GM12864 (cell line): ENCODE results near the gene ARTN.

Experiments used
- DNase-seq: peaks from one replicate; pipeline ENCODE4 v3.0.0-alpha.2; 2011; ENCODE audit warnings: low read depth
- H3K4me3 ChIP-seq: 2 replicates; pipeline ENCODE4 v1.5.1; 2011; ENCODE audit warnings: mild to moderate bottlenecking, low read depth, low read length, control low read depth
- TF ChIP-seq, protein P1 (sequence below): IDR thresholded peaks from 2 replicates; pipeline ENCODE4 v1.5.1; 2011; ENCODE audit warnings: low read depth, mild to moderate bottlenecking, moderate library complexity, low read length, control low read depth, inconsistent platforms; ENCODE audit errors: missing control alignments

Gene ARTN

DNA sequence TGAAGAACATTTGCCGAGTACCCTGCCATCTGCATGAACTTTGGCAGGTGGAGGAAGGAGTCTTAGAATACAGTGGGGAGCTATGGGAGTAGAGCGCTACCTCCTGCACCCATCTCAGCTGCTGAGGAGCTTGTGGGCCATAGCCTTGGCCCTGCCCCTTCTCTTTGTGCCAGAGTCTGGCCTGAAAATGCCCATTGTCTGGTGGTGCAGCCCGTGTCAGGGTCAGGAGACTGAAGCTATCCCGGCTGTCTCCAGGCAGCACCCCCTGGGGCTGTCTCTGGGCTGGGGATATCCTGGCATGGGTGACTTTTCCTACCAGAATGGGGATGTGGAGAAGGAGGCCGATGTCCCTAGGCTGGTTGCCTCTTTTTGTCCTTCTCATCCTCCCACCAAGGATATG is 20.4 kb downstream of the ARTN start:
- H3K4me3 ChIP-seq = no peak overlapping the region
- no peak for DNase-seq
- TF ChIP-seq, protein P1, sequence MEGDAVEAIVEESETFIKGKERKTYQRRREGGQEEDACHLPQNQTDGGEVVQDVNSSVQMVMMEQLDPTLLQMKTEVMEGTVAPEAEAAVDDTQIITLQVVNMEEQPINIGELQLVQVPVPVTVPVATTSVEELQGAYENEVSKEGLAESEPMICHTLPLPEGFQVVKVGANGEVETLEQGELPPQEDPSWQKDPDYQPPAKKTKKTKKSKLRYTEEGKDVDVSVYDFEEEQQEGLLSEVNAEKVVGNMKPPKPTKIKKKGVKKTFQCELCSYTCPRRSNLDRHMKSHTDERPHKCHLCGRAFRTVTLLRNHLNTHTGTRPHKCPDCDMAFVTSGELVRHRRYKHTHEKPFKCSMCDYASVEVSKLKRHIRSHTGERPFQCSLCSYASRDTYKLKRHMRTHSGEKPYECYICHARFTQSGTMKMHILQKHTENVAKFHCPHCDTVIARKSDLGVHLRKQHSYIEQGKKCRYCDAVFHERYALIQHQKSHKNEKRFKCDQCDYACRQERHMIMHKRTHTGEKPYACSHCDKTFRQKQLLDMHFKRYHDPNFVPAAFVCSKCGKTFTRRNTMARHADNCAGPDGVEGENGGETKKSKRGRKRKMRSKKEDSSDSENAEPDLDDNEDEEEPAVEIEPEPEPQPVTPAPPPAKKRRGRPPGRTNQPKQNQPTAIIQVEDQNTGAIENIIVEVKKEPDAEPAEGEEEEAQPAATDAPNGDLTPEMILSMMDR = no peak

DNA sequence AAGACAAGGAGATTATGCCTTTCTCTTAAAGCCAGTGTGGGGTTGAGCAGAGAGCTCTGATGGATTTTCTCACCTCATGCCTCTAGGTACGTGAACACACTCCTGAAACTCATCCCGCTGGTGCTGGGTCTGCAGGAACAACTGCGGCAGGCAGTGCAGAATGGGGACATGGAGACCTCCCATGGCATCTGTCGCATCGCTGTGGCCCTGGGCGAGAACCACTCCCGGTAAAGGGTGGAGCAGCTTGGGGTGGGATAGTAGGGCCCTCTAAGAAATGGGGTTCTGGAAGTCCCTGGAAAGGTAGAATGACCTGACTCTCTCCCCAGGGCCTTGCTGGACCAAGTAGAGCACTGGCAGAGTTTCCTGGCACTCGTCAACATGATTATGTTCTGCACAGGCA is 22.6 kb downstream of the ARTN start:
- no peak for DNase-seq
- TF ChIP-seq, protein P1 = no peak

DNA sequence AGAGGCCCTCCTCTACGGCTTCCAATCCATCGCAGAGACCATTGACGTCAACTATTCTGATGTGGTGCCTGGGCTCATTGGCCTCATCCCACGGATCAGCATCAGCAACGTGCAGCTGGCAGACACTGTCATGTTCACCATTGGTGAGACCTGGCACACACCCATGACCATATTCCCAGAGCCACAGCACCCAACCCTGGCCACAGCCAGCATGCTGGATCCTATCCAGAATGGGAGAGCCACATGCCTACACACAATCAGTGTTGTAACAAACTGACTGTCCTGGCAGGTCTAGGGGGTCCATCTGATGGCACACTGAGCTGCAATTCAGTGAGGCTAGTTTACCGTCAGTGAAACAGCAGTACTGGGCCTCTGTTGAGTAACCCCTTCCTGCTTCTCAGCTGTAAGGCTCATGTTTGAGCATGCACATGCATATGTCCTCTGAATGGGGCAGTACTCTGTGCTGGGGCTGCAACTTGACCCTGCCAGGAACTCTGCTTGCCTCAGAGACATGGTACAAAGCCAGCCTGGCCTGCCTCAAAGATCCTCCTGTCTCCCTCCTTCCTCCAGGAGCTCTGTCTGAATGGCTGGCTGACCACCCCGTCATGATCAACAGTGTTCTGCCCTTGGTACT is 23.9 kb downstream of the ARTN start:
- DNase-seq = no peak
- no peak overlapping the region for H3K4me3 ChIP-seq
- TF ChIP-seq, protein P1 = no peak

More for the DNA sequence above, 22.6 kb downstream of the ARTN start:
- H3K4me3 ChIP-seq = no peak overlapping the region

DNA sequence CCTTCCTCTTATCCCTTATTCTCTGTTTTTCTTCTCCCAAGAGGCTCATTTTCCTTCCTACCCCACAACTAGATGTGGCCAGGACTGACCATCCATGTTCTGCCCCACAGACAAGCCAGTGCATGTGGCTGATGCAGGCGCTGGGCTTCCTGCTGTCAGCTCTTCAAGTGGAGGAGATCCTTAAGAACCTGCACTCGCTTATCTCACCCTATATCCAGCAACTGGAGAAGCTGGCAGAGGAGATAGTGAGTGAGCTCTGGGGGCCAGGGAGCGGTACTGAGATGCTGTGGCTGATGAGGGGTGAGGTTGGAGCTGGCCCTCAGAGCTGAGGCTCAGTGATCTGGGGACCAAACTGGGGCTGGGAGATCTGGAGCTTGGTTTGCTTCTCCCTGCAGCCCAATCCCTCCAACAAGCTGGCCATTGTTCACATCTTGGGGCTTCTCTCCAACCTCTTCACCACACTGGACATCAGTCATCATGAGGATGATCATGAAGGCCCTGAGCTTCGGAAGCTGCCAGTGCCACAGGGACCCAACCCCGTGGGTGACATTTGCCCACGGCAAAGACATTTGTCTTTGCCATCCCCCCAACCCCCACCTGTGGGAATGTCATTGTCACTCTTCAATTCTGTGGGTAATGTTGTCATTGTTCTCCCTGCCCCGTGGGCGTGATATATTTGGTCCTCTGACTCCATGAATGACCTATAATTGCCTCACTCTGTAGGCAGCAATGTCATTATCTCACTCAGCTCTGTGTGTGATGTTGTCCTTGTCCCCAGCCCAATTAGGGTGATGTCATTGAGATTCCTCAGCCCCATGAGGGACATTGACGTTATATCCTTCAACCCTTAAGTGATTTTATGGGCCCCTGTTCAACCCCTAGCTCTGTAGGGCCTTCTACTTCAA is 25.0 kb downstream of the ARTN start:
- TF ChIP-seq, protein P1 = no peak
- no peak for DNase-seq
- H3K4me3 ChIP-seq = no peak overlapping the region

DNA sequence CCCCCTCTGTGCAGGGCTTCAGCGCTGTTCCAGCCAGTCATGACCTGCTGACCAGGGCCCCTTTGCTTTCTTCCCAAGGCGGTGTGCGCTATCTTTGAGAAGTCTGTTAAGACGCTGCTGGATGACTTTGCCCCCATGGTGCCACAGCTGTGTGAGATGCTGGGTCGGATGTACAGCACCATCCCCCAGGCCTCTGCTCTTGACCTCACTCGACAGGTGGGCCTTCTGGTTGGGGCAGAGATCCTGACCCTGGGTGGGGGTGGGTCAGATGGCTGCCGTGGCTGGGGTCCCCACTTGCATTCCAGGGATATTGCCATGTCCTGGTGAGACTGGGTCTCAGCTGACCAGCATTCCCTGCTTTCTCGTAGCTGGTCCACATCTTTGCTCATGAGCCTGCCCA is 27.2 kb downstream of the ARTN start:
- DNase-seq = no peak
- no peak overlapping the region for H3K4me3 ChIP-seq
- TF ChIP-seq, protein P1 = no peak

DNA sequence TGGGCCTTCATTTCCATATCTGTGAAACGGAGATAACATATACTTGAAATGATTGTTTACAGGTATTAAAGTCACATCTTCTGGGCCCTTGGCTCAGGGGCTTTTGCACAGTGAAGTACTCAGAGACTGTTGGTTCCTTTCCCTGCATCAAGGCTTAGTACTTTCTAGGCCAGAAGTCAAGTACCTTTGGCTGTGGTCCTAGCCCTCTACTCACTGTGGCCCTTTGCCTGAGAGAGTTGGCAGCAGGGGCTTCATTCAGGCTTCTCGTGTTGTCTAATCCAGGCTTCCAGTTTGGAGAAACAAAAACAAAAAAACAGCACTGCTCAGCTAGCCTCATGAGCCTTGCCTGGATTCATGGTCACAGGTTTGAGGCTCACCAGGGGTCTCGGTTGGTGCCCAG is 28.1 kb downstream of the ARTN start:
- H3K4me3 ChIP-seq = no peak overlapping the region
- TF ChIP-seq, protein P1 = no peak
- no peak for DNase-seq
